Astrocyte of the cerebellum (primary cell): ENCODE results near the gene ARRB1.

Experiments used
- DNase-seq: peaks from one replicate; pipeline ENCODE4 v3.0.0-alpha.2; 2011; ENCODE audit warnings: low read depth
- H3K4me3 ChIP-seq: 2 replicates; pipeline ENCODE4 v1.5.1; 2011; ENCODE audit warnings: mild to moderate bottlenecking, low read depth, low read length, moderate library complexity
- in situ Hi-C: cut with HindIII; loops from 2 replicates; pipeline ENCODE4 v1.10.0; 2017; ENCODE audit warnings: low sequenced_read_pairs
- TF ChIP-seq, protein P1 (sequence below): IDR thresholded peaks from 2 replicates; pipeline ENCODE4 v1.5.1; 2012; ENCODE audit warnings: low read length, low read depth, moderate library complexity, mild to moderate bottlenecking; ENCODE audit errors: missing control alignments

Gene ARRB1

GRCh38 chr11:75320643-75321042, 30.8 kb downstream of the ARRB1 start:
- TF ChIP-seq, protein P1, sequence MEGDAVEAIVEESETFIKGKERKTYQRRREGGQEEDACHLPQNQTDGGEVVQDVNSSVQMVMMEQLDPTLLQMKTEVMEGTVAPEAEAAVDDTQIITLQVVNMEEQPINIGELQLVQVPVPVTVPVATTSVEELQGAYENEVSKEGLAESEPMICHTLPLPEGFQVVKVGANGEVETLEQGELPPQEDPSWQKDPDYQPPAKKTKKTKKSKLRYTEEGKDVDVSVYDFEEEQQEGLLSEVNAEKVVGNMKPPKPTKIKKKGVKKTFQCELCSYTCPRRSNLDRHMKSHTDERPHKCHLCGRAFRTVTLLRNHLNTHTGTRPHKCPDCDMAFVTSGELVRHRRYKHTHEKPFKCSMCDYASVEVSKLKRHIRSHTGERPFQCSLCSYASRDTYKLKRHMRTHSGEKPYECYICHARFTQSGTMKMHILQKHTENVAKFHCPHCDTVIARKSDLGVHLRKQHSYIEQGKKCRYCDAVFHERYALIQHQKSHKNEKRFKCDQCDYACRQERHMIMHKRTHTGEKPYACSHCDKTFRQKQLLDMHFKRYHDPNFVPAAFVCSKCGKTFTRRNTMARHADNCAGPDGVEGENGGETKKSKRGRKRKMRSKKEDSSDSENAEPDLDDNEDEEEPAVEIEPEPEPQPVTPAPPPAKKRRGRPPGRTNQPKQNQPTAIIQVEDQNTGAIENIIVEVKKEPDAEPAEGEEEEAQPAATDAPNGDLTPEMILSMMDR = no peak
- no peak overlapping the region for H3K4me3 ChIP-seq
- in situ Hi-C loops = loop anchor here (5.0 kb wide), 1 partner anchor 42 kb away; no protein-coding TSS in a partner anchor
- no peak for DNase-seq

- no peak for DNase-seq
- in situ Hi-C loops = loop anchor here (5.0 kb wide), 1 partner anchor 42 kb away; no protein-coding TSS in a partner anchor
- TF ChIP-seq, protein P1 = no peak
- H3K4me3 ChIP-seq = no peak overlapping the region
Measured at GRCh38 chr11:75320046-75320618, 31.3 kb downstream of the ARRB1 start.

DNA sequence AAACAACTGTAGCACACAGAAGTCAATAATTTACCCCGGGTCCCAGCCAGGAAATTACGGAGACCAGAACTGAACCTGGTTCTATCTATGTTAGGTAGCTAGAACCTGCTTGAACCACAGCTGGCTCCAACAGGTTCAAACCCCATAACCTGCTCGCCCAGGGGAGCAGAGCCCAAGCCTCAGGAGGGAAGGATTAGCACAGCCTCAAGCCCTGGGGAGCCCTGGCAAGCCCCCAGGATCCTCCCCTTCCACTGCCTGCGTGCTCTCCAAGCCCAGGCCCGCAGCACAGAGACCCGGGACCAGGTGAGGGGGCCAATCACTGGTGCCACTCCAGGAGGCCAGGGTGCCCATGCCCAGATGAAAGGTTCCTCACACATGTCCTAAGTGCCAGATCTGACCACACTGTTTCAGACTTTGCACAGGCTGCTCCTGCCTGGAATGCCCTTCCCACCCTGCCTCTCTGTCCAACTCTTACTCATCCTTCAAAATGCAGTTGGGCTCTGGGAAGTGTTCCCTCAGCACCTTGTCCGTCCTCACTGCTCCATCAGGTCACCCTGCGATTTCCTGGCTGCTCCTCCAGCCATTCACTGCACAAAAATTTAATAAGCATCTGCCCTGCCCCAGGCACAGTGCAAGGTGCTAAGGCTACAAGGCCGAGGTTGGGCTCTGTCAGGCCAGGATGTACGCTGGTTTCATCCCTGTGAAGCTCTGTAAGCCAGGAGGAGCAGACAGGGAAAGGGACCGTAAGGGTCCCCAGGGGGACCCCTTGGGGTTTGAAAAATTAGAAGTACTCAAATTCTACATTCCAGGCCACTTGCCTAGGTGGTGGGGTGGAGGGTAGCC, 32.2 kb downstream of the ARRB1 start:
- TF ChIP-seq, protein P1 = no peak
- DNase-seq = no peak
- in situ Hi-C loops = no loop called here
- no peak overlapping the region for H3K4me3 ChIP-seq

GRCh38 chr11:75317446-75318122, 33.9 kb downstream of the ARRB1 start:
- H3K4me3 ChIP-seq = no peak overlapping the region
- in situ Hi-C loops = no loop called here
- no peak for DNase-seq
- TF ChIP-seq, protein P1 = no peak

DNA sequence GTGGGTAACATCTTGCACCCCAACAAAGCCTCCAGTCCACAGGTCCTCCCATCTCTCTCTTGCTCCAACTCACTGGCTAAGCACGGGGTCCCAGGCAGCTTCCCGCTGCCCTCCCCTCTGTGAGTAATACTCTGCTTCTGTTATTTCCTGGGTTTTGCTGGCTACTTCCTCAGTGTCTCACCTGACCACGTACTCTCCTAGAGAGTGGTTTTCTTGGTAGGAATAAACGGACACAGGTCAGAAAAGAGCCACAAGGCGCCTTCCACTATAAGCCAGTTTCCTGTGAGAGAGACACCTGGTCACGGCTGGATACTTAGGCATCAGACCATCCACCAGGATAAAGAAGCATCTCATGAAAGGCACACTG, 36.0 kb downstream of the ARRB1 start:
- in situ Hi-C loops = no loop called here
- no peak for DNase-seq
- TF ChIP-seq, protein P1 = no peak
- H3K4me3 ChIP-seq = no peak overlapping the region

DNA sequence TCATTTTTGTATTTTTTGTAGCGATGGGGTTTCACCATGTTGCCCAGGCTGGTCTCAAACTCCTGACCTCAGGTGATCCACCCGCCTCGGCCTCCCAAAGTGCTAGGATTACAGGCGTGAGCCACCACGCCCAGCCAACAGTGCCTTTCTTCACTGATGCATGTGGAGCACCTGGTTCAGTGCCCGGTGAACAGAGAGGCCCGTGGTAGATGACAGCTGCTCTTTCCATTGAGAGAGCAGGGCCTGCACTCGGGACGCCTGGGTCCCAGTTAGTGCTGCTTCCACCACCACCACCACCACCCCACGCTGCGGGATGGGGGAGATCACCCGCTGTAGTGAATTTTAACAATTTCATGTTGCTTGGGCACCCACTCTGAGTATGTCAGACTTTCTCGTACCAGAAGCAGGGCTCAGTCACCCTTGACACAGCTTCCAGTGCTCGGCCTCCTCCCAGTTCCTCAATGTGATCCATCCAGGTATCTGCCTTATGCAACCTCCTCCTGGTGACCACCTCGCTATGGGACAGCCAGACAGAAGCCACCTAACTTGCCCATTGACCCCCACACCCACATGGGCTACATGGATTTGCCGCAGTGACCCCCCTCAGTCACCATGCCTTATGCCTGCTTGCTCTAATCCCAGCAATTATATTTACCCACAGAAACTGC, 36.6 kb downstream of the ARRB1 start:
- TF ChIP-seq, protein P1 = no peak
- no peak for DNase-seq
- H3K4me3 ChIP-seq = no peak overlapping the region
- in situ Hi-C loops = no loop called here
